ENCODE measurements around the gene KRTAP5-9. TPM values are rescaled to one million over a fixed set of nuclear protein-coding genes. Genes with fewer than 3 reads are reported as not detected.
"Not testable (repeated sequence)": the region's sequence is repeated elsewhere in the genome, so short reads cannot be mapped to it uniquely, and the experiment has no call there.

The KRTAP5-9 gene
- total RNA-seq, 1 donor from 2014 or later: not detected

- intact Hi-C loops (cut with DNase I): no loop called here
- no peak for ATAC-seq (ENCODE audit: poor library complexity)
- no peak for DNase-seq
These were observed 6.8 kb downstream of the KRTAP5-9 start for GRCh38 chr11:71554996-71555395.

GRCh38 chr11:71555508-71555907 is 7.3 kb downstream of the KRTAP5-9 start:
- intact Hi-C loops (cut with DNase I): no loop called here
- ATAC-seq (ENCODE audit: poor library complexity) (no peak), DNase-seq (no peak)

- ATAC-seq (ENCODE audit: poor library complexity) (no peak), DNase-seq (no peak)
- intact Hi-C loops (cut with DNase I): no loop called here
These were observed 7.8 kb downstream of the KRTAP5-9 start for GRCh38 chr11:71556018-71556417.

GRCh38 chr11:71557257-71557656 is 9.0 kb downstream of the KRTAP5-9 start:
- DNase-seq (no peak), ATAC-seq (ENCODE audit: poor library complexity) (no peak)
- intact Hi-C loops (cut with DNase I): no loop called here

- ATAC-seq (ENCODE audit: poor library complexity) (no peak), DNase-seq (no peak)
- intact Hi-C loops (cut with DNase I): no loop called here
These were observed 10.8 kb downstream of the KRTAP5-9 start for GRCh38 chr11:71558996-71559395.

GRCh38 chr11:71562120-71562519 is 13.9 kb downstream of the KRTAP5-9 start:
- DNase-seq (no peak), ATAC-seq (ENCODE audit: poor library complexity) (no peak)
- intact Hi-C loops (cut with DNase I): no loop called here

GRCh38 chr11:71563406-71563805 is 15.2 kb downstream of the KRTAP5-9 start:
- intact Hi-C loops (cut with DNase I): no loop called here
- no peak for ATAC-seq (ENCODE audit: poor library complexity)
- DNase-seq: no peak

- ATAC-seq (ENCODE audit: poor library complexity) (no peak), DNase-seq (no peak)
- intact Hi-C loops (cut with DNase I): no loop called here
These were observed 16.2 kb downstream of the KRTAP5-9 start for GRCh38 chr11:71564430-71564829.

GRCh38 chr11:71565263-71565662 is 17.0 kb downstream of the KRTAP5-9 start, which contains the start of gene KRTAP5-10:
Gene KRTAP5-10, plus strand, starts transcription at chr11:71565563. Its CDS starts 25 bp downstream, at chr11:71565588.
- no peak for DNase-seq
- no peak for ATAC-seq (ENCODE audit: poor library complexity)
- intact Hi-C loops (cut with DNase I): no loop called here

- DNase-seq: no peak
- intact Hi-C loops (cut with DNase I): no loop called here
These were observed 17.9 kb downstream of the KRTAP5-9 start for GRCh38 chr11:71566081-71566620.

GRCh38 chr11:71566626-71567599 is 18.7 kb downstream of the KRTAP5-9 start:
- ATAC-seq (ENCODE audit: poor library complexity); DNase-seq; intact Hi-C loops (cut with DNase I): not testable (repeated sequence)

More at GRCh38 chr11:71566081-71566620, 17.9 kb downstream of the KRTAP5-9 start:
- ATAC-seq (ENCODE audit: poor library complexity): no peak

- ATAC-seq (ENCODE audit: poor library complexity); intact Hi-C loops (cut with DNase I): not testable (repeated sequence)
These were observed 19.4 kb downstream of the KRTAP5-9 start for GRCh38 chr11:71567633-71568032.

GRCh38 chr11:71568704-71569349 is 20.6 kb downstream of the KRTAP5-9 start:
- DNase-seq (no peak), ATAC-seq (ENCODE audit: poor library complexity) (no peak)
- intact Hi-C loops (cut with DNase I): no loop called here

More at GRCh38 chr11:71567633-71568032, 19.4 kb downstream of the KRTAP5-9 start:
- not testable (repeated sequence) for DNase-seq

GRCh38 chr11:71571101-71571850 is 23.1 kb downstream of the KRTAP5-9 start:
- intact Hi-C loops (cut with DNase I); ATAC-seq (ENCODE audit: poor library complexity); DNase-seq: not testable (repeated sequence)

- no peak for ATAC-seq (ENCODE audit: poor library complexity)
- intact Hi-C loops (cut with DNase I): no loop called here
- DNase-seq: no peak
These were observed 24.6 kb downstream of the KRTAP5-9 start for GRCh38 chr11:71572811-71573210.

- no peak for ATAC-seq (ENCODE audit: poor library complexity)
- intact Hi-C loops (cut with DNase I): no loop called here
- no peak for DNase-seq
These were observed 26.2 kb downstream of the KRTAP5-9 start for GRCh38 chr11:71574418-71574817.

GRCh38 chr11:71575723-71576424 is 27.7 kb downstream of the KRTAP5-9 start:
- no peak for ATAC-seq (ENCODE audit: poor library complexity)
- DNase-seq: no peak
- intact Hi-C loops (cut with DNase I): no loop called here
